Fibroblast of the aortic adventitia (primary cell): ENCODE results near the gene TARS2. TPM values are rescaled to one million over a fixed set of nuclear protein-coding genes. Genes with fewer than 3 reads are reported as not detected.
A peak's percentile ranks its signal among the peaks of the same experiment; 100 is the strongest.

Source experiments
- DNase-seq: peaks from one replicate; pipeline ENCODE4 v3.0.0-alpha.2; 2010; ENCODE audit warnings: low read depth
- H3K4me3 ChIP-seq: 2 replicates; pipeline ENCODE4 v1.5.1; 2011; ENCODE audit warnings: low read depth, mild to moderate bottlenecking, control low read depth, low read length, moderate library complexity
- total RNA-seq: library from RNA; depleted of rRNA; stranded (reverse); fragments of >200 nt; gene quantifications from 2 replicates; pipeline ENCODE4 v1.2.3, GENCODE V29; 2012; ENCODE audit warnings: low replicate concordance
- TF ChIP-seq, protein P1 (sequence below): IDR thresholded peaks from 2 replicates; pipeline ENCODE4 v1.5.1; 2011; ENCODE audit warnings: mild to moderate bottlenecking, low read length, control low read depth, inconsistent platforms; ENCODE audit not compliant: insufficient read depth

The TARS2 gene
- total RNA-seq, 1 donor, result 15.9 TPM

GRCh38 chr1:150521196-150521968, 34.2 kb downstream of the TARS2 start:
- no peak overlapping the region for H3K4me3 ChIP-seq
- no peak for DNase-seq
- TF ChIP-seq, protein P1, sequence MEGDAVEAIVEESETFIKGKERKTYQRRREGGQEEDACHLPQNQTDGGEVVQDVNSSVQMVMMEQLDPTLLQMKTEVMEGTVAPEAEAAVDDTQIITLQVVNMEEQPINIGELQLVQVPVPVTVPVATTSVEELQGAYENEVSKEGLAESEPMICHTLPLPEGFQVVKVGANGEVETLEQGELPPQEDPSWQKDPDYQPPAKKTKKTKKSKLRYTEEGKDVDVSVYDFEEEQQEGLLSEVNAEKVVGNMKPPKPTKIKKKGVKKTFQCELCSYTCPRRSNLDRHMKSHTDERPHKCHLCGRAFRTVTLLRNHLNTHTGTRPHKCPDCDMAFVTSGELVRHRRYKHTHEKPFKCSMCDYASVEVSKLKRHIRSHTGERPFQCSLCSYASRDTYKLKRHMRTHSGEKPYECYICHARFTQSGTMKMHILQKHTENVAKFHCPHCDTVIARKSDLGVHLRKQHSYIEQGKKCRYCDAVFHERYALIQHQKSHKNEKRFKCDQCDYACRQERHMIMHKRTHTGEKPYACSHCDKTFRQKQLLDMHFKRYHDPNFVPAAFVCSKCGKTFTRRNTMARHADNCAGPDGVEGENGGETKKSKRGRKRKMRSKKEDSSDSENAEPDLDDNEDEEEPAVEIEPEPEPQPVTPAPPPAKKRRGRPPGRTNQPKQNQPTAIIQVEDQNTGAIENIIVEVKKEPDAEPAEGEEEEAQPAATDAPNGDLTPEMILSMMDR, result no peak

DNA sequence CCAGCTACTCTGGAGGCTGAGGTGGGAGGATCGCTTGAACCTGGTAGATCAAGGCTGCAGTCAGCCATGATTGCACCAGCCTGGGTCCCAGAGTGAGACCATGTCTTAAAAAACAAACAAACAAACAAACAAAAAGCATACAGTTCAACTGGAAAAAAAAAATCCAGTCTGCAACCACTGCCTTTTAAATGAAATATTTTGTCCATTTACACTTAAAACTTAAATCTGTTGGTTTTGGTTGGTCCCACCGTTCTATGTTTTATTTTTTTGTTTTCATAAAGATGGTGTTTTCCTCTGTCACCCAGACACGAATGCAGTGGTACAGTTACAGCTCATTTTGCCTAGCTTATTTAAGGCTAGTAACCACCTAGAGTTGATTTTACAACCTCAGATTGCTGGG, 38.1 kb downstream of the TARS2 start:
- no peak overlapping the region for H3K4me3 ChIP-seq
- TF ChIP-seq, protein P1, result no peak
- no peak for DNase-seq

DNA sequence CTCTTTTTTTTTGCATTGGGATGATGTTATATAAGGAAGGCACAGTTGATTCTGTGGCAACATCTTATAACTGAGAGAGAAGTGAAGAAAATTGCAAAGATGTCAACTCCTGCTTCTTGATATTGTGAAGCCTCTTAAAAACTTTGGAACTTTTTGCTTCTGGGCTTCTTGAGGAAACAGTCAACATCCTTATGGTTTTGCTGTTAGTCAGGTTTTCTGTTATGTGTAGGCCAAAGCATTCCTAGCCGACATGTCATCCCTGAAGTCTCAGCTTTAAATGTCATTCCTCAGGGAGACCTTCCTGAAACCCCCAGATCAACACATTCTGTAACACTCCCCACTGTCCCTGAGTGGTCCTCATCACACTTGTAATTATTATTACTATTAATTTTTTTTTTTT, 41.0 kb downstream of the TARS2 start:
- no peak overlapping the region for H3K4me3 ChIP-seq
- TF ChIP-seq, protein P1, result no peak
- peak; percentile 63 for DNase-seq

DNA sequence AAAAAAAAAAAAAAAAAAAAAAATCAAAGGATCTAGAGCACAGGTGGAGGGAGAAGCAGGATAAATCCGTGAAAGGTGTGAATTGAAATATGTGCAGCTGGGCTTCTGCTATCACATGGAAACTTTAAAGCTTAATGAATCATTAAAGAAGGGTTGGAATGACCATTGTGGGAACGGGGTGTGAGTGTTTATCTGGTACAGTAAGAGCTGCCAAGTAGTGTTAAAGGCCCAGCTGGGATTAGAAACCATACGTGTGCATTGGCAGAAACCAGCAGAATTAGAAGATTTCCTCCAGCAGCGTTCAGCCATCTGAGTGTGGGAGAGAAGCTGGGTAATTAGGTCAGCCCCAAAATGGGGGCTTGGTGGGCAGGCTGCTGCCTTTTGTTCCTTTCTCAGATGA, 41.8 kb downstream of the TARS2 start:
- peak; percentile 83 for DNase-seq
- TF ChIP-seq, protein P1, result no peak
- H3K4me3 ChIP-seq, result no peak overlapping the region

- TF ChIP-seq, protein P1, result no peak
- DNase-seq, result no peak
- H3K4me3 ChIP-seq, result no peak overlapping the region
Observed at GRCh38 chr1:150530491-150531159, 43.4 kb downstream of the TARS2 start.

DNA sequence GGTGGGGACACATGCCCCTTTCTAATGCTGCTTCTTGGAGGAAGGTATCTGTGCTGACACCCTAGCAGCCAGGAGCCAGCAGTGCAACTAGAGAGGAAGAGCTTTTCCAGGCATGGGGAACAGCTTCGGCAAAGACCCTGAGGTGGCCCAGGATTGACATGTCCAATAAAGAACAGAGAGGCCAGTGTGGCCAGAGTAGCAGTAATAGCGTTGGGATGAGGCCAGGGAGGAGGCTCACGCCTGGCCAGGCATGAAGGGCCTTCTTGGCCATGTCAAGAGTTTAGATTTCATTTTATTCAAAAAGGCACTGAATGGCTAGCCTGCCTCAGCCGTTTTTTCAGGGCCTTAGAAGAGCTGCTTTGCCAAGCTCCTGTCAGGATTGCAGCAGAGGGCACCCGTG, 45.6 kb downstream of the TARS2 start:
- no peak overlapping the region for H3K4me3 ChIP-seq
- DNase-seq, result peak; percentile 54
- TF ChIP-seq, protein P1, result no peak

GRCh38 chr1:150534002-150534401, 46.8 kb downstream of the TARS2 start:
- no peak overlapping the region for H3K4me3 ChIP-seq
- no peak for DNase-seq
- TF ChIP-seq, protein P1, result no peak
